ENCODE measurements around the gene LRRC37B.
A peak's percentile ranks its signal among the peaks of the same experiment; 100 is the strongest.
"Not testable (repeated sequence)": the region's sequence is repeated elsewhere in the genome, so short reads cannot be mapped to it uniquely, and the experiment has no call there.

LRRC37B gene

GRCh38 chr17:32006957-32007462 is at the start of gene LRRC37B:
LRRC37B (plus strand) TSS chr17:32007383; CDS start chr17:32021393, 14,010 bp downstream.
- peak; percentile 83 for DNase-seq (ENCODE audit: insufficient read length, low spot score)
- peak; percentile 67 for FAIRE-seq

DNA sequence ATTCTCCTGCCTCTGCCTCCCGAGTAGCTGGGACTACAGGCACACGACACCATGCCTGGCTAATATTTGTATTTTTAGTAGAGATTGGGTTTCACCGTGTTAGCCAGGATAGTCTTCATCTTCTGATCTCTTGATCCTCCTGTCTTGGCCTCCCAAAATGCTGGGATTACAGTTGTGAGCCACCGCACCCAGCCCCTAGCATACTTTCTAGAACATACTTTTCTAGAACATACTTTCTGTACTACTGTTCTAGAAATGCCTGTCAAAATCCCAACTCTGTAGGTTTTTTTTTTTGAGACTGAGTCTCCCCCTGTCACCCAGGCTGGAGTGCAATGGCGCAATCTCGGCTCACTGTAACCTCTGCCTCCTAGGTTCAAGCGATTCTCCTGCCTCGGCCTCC is 43.1 kb upstream of the LRRC37B start:
- DNase-seq (ENCODE audit: insufficient read length, low spot score): not testable (repeated sequence)

GRCh38 chr17:31967648-31968047 is 39.5 kb upstream of the LRRC37B start:
- FAIRE-seq (no peak), DNase-seq (ENCODE audit: insufficient read length, low spot score) (no peak)

More for the DNA sequence above, 43.1 kb upstream of the LRRC37B start:
- not testable (repeated sequence) for FAIRE-seq

DNA sequence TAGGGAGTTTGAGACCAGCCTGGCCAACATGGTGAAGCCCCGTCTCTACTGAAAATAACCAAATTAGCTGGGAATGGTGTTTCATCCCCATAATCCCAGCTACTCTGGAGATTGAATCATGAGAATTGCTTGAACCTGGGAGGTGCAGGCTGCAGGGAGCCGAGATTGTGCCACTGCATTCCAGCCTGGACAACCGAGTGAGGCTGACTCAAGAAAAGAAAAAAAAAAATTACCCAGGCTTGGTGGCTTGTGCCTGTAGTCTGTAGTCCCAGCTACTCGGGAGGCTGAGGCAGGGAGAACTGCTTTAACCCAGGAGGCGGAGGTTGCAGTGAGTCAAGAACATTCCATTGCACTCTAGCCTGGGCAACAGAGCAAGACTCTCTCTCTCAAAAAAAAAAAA is 36.8 kb upstream of the LRRC37B start:
- DNase-seq (ENCODE audit: insufficient read length, low spot score); FAIRE-seq: not testable (repeated sequence)

GRCh38 chr17:31974269-31975071 is 32.7 kb upstream of the LRRC37B start:
- FAIRE-seq: not testable (repeated sequence)

DNA sequence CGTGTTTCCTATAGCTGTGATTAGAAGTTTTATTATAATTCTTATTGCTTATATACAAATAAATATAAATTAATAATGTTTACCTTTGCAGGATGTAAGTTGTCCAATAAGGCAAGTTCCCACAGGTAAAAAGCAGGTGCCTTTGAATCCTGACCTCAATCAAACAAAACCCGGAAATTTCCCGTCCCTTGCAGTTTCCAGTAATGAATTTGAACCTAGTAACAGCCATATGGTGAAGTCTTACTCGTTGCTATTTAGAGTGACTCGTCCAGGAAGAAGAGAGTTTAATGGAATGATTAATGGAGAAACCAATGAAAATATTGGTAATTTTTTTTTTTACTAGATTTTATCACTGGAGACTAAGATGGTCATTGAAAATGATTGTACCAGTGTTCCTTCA is 31.8 kb upstream of the LRRC37B start:
- DNase-seq (ENCODE audit: insufficient read length, low spot score); FAIRE-seq: not testable (repeated sequence)

More at GRCh38 chr17:31974269-31975071, 32.7 kb upstream of the LRRC37B start:
- DNase-seq (ENCODE audit: insufficient read length, low spot score): not testable (repeated sequence)

DNA sequence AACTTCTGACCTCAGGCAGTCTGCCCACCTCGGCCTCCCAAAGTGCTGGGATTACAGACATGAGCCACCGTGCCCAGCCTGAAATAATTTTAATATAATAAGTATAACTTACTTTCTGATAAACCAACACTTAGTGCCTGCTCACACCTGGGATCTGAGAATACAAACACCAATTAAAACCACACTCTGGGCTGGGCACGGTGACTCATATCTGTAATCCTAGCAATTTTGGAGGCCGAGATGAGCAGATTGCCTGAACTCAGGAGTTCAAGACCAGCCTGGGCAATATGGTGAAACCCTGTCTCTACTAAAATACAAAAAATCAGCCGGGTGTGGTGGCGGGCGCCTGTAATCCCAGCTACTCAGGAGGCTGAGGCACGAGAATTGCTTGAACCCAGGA is 15.4 kb upstream of the LRRC37B start:
- not testable (repeated sequence) for FAIRE-seq; DNase-seq (ENCODE audit: insufficient read length, low spot score)

DNA sequence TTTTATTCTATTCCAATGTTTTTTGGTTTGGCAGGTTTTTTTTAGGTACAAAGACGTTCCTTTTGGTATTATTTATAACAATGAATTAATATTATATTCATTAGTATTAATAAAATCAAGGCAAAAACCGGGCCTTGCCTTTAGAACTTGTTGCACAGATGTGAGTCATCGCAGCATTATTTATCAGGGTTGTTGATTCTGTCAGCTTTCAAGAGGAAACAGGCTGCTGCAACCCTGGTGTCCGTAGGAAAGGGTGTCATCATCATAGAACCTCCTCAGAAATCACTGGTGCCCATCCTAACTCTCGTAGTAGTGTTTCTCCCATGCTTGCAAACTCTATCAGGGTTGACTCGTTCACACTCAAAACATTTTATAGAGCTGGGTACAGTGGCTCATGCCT is 10.2 kb upstream of the LRRC37B start:
- FAIRE-seq (no peak), DNase-seq (ENCODE audit: insufficient read length, low spot score) (no peak)

GRCh38 chr17:32007463-32008298 is 498 bp downstream of the LRRC37B start:
- peak; percentile 58 for FAIRE-seq

GRCh38 chr17:32009262-32009542 is 2.0 kb downstream of the LRRC37B start:
- FAIRE-seq: no peak
- DNase-seq (ENCODE audit: insufficient read length, low spot score): no peak

More at GRCh38 chr17:32007463-32008298, 498 bp downstream of the LRRC37B start:
- peak; percentile 12 for DNase-seq (ENCODE audit: insufficient read length, low spot score)

- DNase-seq (ENCODE audit: insufficient read length, low spot score) (no peak), FAIRE-seq (no peak)
Measured at GRCh38 chr17:32010114-32010513, 2.9 kb downstream of the LRRC37B start.

- DNase-seq (ENCODE audit: insufficient read length, low spot score): no peak
- no peak for FAIRE-seq
Measured at GRCh38 chr17:32015245-32016013, 8.2 kb downstream of the LRRC37B start.

- DNase-seq (ENCODE audit: insufficient read length, low spot score): no peak
- no peak for FAIRE-seq
Measured at GRCh38 chr17:32016231-32016630, 9.0 kb downstream of the LRRC37B start.

- FAIRE-seq (no peak), DNase-seq (ENCODE audit: insufficient read length, low spot score) (no peak)
Measured at GRCh38 chr17:32019228-32019627, 12.0 kb downstream of the LRRC37B start.

GRCh38 chr17:32020943-32021614 is 13.9 kb downstream of the LRRC37B start:
- FAIRE-seq: no peak
- DNase-seq (ENCODE audit: insufficient read length, low spot score): no peak

DNA sequence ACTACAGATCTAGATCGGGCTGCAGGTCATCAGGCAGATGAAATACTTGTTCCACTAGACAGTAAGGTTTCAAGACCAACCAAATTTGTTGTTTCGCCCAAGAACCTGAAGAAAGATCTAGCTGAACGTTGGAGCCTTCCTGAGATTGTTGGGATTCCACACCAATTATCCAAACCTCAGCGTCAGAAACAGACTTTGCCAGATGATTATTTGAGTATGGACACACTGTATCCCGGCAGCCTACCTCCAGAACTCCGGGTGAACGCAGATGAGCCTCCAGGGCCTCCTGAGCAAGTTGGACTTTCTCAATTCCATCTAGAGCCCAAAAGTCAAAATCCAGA is 14.4 kb downstream of the LRRC37B start:
- no peak for FAIRE-seq
- no peak for DNase-seq (ENCODE audit: insufficient read length, low spot score)

DNA sequence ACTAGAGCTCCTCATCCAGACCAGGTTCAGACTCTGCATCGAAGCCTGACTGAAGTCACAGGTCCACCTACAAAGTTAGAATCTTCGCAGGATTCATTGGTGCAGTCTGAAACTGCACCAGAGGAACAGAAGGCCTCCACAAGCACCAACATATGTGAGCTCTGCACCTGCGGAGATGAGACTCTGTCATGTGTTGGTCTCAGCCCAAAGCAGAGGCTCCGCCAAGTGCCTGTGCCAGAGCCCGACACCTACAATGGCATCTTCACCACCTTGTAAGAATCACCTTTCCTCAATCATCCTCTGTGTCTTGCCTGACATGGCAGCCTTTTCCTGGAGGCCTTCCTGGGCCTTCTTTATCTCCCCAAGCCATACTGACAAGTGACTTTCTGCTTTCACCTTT is 15.4 kb downstream of the LRRC37B start:
- FAIRE-seq: not testable (repeated sequence)

DNA sequence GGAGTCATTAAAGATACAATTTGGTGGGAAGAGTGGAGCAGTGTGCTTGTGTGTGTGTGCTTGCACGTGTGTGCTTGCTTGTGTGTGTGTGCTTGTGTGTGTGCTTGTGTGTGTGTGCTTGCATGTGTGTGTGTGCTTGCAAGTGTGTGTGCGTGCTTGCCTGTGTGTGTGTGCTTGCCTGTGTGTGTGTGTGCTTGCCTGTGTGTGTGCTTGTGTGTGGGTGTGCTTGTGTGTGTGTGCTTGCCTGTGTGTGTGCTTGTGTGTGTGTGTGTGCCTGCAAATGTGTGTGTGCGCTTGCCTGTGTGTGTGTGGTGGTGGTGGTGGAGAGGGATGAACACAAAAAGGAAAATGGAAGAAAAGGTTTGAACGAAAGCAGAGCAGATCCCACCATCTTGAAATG is 20.1 kb downstream of the LRRC37B start:
- not testable (repeated sequence) for DNase-seq (ENCODE audit: insufficient read length, low spot score); FAIRE-seq

More for the DNA sequence above, 15.4 kb downstream of the LRRC37B start:
- not testable (repeated sequence) for DNase-seq (ENCODE audit: insufficient read length, low spot score)

DNA sequence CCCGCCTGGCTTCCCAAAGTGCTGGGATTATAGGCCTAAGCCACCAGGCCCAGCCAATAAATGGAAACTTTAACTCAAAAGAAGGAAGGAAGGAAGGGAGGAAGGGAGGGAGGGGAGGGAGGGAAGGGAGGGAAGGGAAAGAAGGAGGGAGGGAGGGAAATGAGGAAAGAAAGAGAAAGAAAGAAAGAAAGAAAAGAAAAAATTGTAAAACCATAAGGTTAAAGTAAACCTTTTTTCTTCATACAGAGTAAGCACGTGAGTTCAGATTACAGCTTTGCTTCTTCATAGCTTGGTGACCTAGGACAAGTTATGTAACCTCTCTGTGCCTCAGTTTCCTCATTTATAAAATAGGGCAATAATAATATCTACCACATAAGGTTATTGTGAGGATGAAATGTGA is 26.0 kb downstream of the LRRC37B start:
- FAIRE-seq (no peak), DNase-seq (ENCODE audit: insufficient read length, low spot score) (no peak)

GRCh38 chr17:32033812-32034211 is 26.6 kb downstream of the LRRC37B start:
- DNase-seq (ENCODE audit: insufficient read length, low spot score); FAIRE-seq: not testable (repeated sequence)

Data from GM19239 (cell line).